Stimulated activated naive CD8-positive, alpha-beta T cell treated with anti-CD3 and anti-CD28 coated beads, Interleukin-15, Interleukin-2, amounts not matched to agents 100 ng/mL and 50 ng/mL, for 24 hours (primary cell): ENCODE measurements around the gene MUC4.
"Not testable (repeated sequence)": the region's sequence is repeated elsewhere in the genome, so short reads cannot be mapped to it uniquely, and the experiment has no call there.

Experiments
- H3K27ac Mint-ChIP-seq: one replicate; pipeline ENCODE4 v1.8.0; 2021; ENCODE audit warnings: mild to moderate bottlenecking, mixed read lengths
- H3K27me3 Mint-ChIP-seq: one replicate; pipeline ENCODE4 v1.8.0; 2021; ENCODE audit warnings: mixed read lengths
- H3K36me3 Mint-ChIP-seq: one replicate; pipeline ENCODE4 v1.8.0; 2021; ENCODE audit warnings: low read depth, mixed read lengths
- H3K4me1 Mint-ChIP-seq: one replicate; pipeline ENCODE4 v1.8.0; 2021; ENCODE audit warnings: low read depth, mixed read lengths
- H3K4me3 Mint-ChIP-seq: one replicate; pipeline ENCODE4 v1.8.0; 2021; ENCODE audit warnings: mild to moderate bottlenecking, mixed read lengths
- H3K9me3 Mint-ChIP-seq: one replicate; pipeline ENCODE4 v1.8.0; 2021; ENCODE audit warnings: mixed read lengths

The MUC4 gene

GRCh38 chr3:195738274-195739044 is 73.3 kb downstream of the MUC4 start:
- Mint-ChIP-seq H3K4me1 (no peaks in the 10 kb centered on the region), H3K27ac (no peak overlapping the region), H3K36me3 (no peaks in the 10 kb centered on the region), H3K9me3 (no peaks in the 10 kb centered on the region), H3K27me3 (peaks cover 9% of the 10 kb centered on the region), H3K4me3 (no peak overlapping the region)

- not testable (repeated sequence) for H3K27ac Mint-ChIP-seq, H3K4me3 Mint-ChIP-seq, H3K27me3 Mint-ChIP-seq, H3K36me3 Mint-ChIP-seq, H3K4me1 Mint-ChIP-seq, H3K9me3 Mint-ChIP-seq
Measured at GRCh38 chr3:195737782-195738181, 73.9 kb downstream of the MUC4 start.

DNA sequence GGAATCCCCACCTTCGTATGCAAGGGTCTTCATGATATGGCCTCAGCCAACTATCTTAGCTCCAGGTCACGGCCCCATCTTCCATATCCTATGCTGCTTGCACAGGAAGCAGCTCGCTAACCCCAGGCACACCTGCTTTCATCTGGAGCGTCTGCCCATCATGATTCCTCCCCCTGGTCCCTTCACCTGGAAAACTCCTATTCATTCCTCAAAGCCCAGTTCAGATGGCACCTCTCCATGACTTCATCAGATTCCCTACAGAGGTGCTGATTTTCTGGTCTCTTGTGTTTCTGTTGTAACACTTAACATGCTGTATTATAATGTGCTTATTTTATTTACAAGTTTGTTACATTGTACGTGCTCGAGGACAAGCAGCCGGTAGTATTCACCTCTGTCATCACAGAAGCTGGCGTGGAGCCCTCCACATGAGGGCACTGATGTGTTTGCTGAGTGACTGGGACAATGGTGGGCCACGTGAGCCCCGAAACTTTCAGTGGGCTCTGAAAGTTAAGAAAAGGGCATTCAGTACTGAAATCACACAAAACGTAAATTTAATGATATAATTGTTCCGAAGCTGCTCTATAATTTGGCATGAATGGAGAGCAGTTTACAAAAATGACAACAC is 74.8 kb downstream of the MUC4 start:
- Mint-ChIP-seq H3K4me3 (no peak overlapping the region), H3K4me1 (no peaks in the 10 kb centered on the region), H3K9me3 (no peaks in the 10 kb centered on the region), H3K36me3 (no peaks in the 10 kb centered on the region), H3K27ac (no peak overlapping the region), H3K27me3 (no peaks in the 10 kb centered on the region)

- no peak overlapping the region for H3K27ac Mint-ChIP-seq
- H3K4me3 Mint-ChIP-seq: no peak overlapping the region
- no peaks in the 10 kb centered on the region for H3K4me1 Mint-ChIP-seq
- no peaks in the 10 kb centered on the region for H3K9me3 Mint-ChIP-seq
- H3K27me3 Mint-ChIP-seq: no peaks in the 10 kb centered on the region
- peaks cover 5% of the 10 kb centered on the region for H3K36me3 Mint-ChIP-seq
Measured at GRCh38 chr3:195735036-195735695, 76.6 kb downstream of the MUC4 start.

GRCh38 chr3:195732940-195733339 is 78.8 kb downstream of the MUC4 start:
- no peak overlapping the region for H3K27ac Mint-ChIP-seq
- no peaks in the 10 kb centered on the region for H3K4me1 Mint-ChIP-seq
- no peak overlapping the region for H3K4me3 Mint-ChIP-seq
- H3K9me3 Mint-ChIP-seq: no peaks in the 10 kb centered on the region
- no peaks in the 10 kb centered on the region for H3K27me3 Mint-ChIP-seq
- H3K36me3 Mint-ChIP-seq: peaks cover 5% of the 10 kb centered on the region

DNA sequence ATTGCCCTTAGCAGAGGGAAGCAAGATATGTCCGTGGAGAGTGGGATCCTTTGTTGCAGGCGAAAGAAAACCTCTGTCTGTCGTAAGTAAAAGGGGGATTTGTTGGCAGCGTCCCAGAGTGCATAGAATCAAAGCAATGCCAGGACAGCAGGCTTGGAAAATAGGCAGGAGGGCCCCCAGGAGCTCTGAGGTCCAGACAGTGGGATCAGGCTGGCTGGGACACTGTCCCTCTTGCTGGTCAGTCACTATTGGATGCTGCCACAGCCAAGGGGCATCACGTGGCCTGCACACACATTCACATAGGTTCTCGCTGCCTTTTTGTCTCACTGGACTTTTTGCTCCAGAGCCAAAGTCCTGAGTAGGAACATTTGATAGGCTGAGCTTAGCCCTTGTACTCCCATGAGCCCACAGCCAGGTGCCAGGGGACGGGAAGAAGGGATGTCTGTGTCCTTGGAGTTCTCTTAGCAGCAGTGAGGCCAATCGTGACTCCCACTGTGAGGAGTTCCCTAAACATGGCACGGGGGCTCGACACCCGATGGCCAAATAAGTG is 80.3 kb downstream of the MUC4 start:
- Mint-ChIP-seq H3K4me3 (no peak overlapping the region), H3K36me3 (peaks cover 5% of the 10 kb centered on the region), H3K27me3 (no peaks in the 10 kb centered on the region), H3K4me1 (no peaks in the 10 kb centered on the region), H3K27ac (no peak overlapping the region), H3K9me3 (no peaks in the 10 kb centered on the region)

DNA sequence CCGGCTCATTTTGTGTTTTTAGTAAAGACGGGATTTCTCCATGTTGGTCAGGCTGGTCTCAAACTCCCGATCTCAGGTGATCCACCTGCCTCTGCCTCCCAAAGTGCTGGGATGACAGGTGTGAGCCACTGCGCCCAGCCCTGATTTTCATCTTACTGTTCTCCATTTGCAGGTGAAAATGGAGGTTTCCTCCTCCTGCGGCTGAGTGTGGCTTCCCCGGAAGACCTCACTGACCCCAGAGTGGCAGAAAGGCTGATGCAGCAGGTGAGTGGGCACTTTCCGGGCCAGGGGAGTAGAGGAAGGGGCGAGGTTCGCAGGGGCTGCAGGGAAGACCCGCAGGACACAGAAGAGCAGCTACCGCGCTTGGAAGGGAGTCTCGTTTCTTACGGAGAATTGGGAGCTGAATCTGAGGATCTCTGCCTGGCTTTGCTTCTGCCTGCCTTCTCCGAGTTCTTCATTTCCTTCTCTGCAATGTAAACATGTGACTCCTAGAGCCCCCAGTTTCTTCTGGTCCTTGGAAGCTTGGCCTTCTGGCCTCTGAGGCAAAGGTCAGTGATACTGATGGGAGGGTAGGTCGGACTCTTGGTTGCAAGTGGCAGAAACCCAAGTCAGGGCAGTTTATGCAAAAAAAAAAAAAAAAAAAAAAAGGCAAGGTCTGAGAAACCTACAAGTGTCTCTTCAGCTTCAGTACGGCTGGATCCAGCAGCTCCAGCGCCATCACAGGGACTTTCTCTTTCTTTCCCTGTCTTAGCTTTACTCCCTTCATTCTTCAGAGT is 82.1 kb downstream of the MUC4 start:
- H3K4me3 Mint-ChIP-seq: no peak overlapping the region
- H3K4me1 Mint-ChIP-seq: no peaks in the 10 kb centered on the region
- H3K27me3 Mint-ChIP-seq: no peaks in the 10 kb centered on the region
- no peak overlapping the region for H3K27ac Mint-ChIP-seq
- H3K36me3 Mint-ChIP-seq: peaks cover 5% of the 10 kb centered on the region
- H3K9me3 Mint-ChIP-seq: no peaks in the 10 kb centered on the region

DNA sequence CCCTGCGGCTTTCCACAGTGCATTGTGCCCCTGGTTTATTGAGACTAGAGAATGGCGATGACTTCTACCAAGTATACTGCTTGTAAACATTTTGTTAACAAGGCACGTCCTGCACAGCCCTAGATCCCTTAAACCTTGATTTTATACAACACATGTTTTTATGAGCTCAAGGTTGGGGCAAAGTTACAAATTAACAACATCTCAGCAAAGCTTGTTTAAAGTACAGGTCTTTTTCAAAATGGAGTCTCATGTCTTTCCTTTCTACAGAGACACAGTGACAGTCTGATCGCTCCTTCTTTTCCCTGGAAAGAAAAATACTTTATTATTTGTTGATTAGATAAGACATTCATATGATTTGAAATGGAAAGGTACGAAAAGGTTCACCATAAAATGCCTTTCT is 82.9 kb downstream of the MUC4 start:
- H3K36me3 Mint-ChIP-seq, H3K4me3 Mint-ChIP-seq, H3K4me1 Mint-ChIP-seq, H3K9me3 Mint-ChIP-seq, H3K27ac Mint-ChIP-seq, H3K27me3 Mint-ChIP-seq: not testable (repeated sequence)

- Mint-ChIP-seq H3K27ac (no peak overlapping the region), H3K27me3 (no peaks in the 10 kb centered on the region), H3K4me3 (no peak overlapping the region), H3K9me3 (no peaks in the 10 kb centered on the region), H3K36me3 (peaks cover 5% of the 10 kb centered on the region), H3K4me1 (no peaks in the 10 kb centered on the region)
Measured at GRCh38 chr3:195727606-195728195, 84.0 kb downstream of the MUC4 start.

- H3K9me3 Mint-ChIP-seq, H3K27me3 Mint-ChIP-seq, H3K4me3 Mint-ChIP-seq, H3K27ac Mint-ChIP-seq, H3K36me3 Mint-ChIP-seq, H3K4me1 Mint-ChIP-seq: not testable (repeated sequence)
Measured at GRCh38 chr3:195725916-195726740, 85.6 kb downstream of the MUC4 start.

DNA sequence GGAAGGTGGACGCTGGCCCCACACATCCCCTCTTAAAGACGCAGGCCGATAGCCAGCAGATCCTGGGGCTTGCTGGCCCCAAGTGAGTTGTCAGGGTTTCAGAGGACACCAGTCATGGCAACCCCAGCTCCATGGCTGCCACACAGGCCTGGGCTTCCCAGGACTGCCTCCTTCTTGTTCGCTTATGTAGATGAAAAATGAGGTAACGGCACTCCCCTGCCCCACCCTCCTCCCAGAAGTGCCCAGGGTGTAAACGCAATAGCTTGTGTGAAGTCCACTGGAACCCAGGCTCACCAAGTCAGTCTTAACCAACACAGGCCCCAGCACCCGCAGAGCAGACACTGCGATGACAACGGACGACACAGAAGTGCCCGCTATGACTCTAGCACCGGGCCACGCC is 87.4 kb downstream of the MUC4 start:
- not testable (repeated sequence) for H3K9me3 Mint-ChIP-seq, H3K27me3 Mint-ChIP-seq, H3K4me3 Mint-ChIP-seq, H3K27ac Mint-ChIP-seq, H3K36me3 Mint-ChIP-seq, H3K4me1 Mint-ChIP-seq

- H3K4me3 Mint-ChIP-seq, H3K9me3 Mint-ChIP-seq, H3K27ac Mint-ChIP-seq, H3K36me3 Mint-ChIP-seq, H3K27me3 Mint-ChIP-seq, H3K4me1 Mint-ChIP-seq: not testable (repeated sequence)
Measured at GRCh38 chr3:195722996-195723345, 88.8 kb downstream of the MUC4 start.

DNA sequence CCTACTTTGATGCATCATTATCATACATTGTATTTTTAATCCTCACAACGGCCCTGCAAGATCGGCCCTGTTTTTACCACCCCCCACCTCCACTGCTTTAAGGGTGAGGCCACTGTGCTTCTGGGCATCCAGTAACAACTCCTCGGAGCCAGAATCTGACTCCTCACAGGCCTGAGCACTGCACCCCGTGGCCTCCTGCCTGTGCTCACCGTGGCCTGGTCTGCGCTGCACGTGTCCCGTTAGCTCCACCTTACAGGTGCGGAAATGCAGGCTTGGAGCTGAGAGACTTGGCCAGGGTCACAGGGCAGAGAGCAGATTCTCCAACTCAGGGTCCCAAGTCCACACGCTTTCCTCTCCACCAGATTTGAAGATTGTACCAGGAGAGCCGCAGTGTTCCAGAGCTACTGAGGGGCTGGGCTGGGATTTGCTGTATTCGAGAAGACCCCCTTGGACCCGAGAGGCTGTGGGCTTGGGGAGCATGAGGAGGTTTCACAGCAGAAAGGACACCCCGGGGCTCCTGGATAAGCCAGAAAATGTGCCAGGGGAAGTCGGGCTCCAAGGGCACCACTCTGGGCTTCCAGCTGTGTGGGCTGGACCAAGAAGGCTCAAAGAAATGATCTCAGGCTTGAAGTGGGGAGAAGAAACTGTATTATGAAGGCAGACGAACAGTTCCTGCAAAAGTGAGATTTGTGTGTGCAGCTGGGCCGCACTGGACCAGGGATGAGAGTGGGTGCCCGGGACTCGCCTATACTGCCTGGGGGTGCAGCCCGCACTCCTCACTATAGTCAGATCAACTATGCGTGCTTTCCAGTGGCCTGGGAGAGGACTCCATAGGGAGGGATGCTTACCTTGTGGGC is 89.4 kb downstream of the MUC4 start:
- not testable (repeated sequence) for H3K9me3 Mint-ChIP-seq

More for the DNA sequence above, 89.4 kb downstream of the MUC4 start:
- not testable (repeated sequence) for H3K4me3 Mint-ChIP-seq, H3K27ac Mint-ChIP-seq, H3K27me3 Mint-ChIP-seq, H3K4me1 Mint-ChIP-seq, H3K36me3 Mint-ChIP-seq
